ENCODE results near the gene ITPR1.

DNA sequence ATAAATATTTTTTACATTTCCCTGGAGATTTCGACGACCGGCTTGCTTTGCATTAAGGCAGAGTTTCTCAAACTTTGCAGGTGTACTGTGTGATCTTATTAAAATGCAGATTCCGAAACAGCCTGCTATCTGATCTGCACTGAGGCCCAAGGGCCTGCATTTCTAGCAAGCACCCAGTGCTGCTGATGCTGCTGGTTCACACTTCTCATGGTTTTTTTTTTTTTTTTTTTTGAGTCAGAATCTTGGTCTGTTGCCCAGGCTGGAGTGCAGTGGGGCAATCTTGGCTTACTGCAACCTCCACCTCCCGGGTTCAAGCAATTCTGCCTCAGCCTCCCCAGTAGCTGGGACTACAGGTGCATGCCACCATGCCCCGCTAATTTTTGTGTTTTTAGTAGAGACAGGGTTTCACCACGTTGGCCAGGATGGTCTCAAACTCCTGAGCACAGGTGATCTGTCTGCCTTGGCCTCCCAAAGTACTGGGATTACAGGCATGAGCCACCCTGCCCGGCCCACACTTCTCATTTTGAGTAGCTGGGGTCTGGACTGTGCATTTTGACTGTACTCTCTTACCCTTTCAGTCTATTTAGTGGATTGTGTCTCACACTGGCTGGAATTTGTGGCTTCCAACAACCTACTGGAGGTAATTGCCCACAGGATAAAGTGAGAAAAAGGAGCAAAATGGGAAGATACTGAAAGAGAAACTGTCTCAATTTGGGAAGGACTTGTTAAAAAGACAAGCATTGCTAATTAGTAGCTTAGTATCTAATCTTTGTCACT, 94.1 kb downstream of the ITPR1 start:
- TF ChIP-seq, protein P1, sequence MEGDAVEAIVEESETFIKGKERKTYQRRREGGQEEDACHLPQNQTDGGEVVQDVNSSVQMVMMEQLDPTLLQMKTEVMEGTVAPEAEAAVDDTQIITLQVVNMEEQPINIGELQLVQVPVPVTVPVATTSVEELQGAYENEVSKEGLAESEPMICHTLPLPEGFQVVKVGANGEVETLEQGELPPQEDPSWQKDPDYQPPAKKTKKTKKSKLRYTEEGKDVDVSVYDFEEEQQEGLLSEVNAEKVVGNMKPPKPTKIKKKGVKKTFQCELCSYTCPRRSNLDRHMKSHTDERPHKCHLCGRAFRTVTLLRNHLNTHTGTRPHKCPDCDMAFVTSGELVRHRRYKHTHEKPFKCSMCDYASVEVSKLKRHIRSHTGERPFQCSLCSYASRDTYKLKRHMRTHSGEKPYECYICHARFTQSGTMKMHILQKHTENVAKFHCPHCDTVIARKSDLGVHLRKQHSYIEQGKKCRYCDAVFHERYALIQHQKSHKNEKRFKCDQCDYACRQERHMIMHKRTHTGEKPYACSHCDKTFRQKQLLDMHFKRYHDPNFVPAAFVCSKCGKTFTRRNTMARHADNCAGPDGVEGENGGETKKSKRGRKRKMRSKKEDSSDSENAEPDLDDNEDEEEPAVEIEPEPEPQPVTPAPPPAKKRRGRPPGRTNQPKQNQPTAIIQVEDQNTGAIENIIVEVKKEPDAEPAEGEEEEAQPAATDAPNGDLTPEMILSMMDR (IDR thresholded peaks at IDR 0.05), result no peak
- TF ChIP-seq POLR2A (IDR thresholded peaks at IDR 0.05), result no peak
- no peak for TF ChIP-seq POLR2AphosphoS5 (IDR thresholded peaks at IDR 0.05)
- no peak for TF ChIP-seq EP300 (IDR thresholded peaks at IDR 0.05; ENCODE audit: low read depth)
